Thyroid gland (tissue), 4 donors: Measurements from ENCODE around the gene FIP1L1. TPM values are rescaled to one million over a fixed set of nuclear protein-coding genes. Genes with fewer than 3 reads are reported as not detected.
"Not testable (repeated sequence)": the region's sequence is repeated elsewhere in the genome, so short reads cannot be mapped to it uniquely, and the experiment has no call there.

Experiments
- DNase-seq, 2 donors: peaks; one replicate each; pipeline ENCODE4 v3.0.0-alpha.2; 2019
- H3K27ac ChIP-seq, 3 donors: fragments of 200-600 bp; sonication (generic); 1 replicate in 2 of 3; 2 replicates in 1 of 3; pipeline ENCODE4 v1.5.1; 2016 to 2019; ENCODE audit warnings: mild to moderate bottlenecking in 1 of 3, moderate library complexity in 1 of 3
- H3K27me3 ChIP-seq: fragments of 200-600 bp; sonication (generic); one replicate; pipeline ENCODE4 v1.5.1; 2019
- H3K36me3 ChIP-seq, 2 donors: fragments of 200-600 bp; sonication (generic); one replicate each; pipeline ENCODE4 v1.5.1; 2016 to 2019
- H3K4me1 ChIP-seq, 2 donors: fragments of 200-600 bp; sonication (generic); one replicate each; pipeline ENCODE4 v1.5.1; 2017 to 2019
- H3K4me3 ChIP-seq, 3 donors: fragments of 200-600 bp; sonication (generic); replicated peaks in 1 of 3; 1 replicate in 2 of 3; 2 replicates in 1 of 3; pipeline ENCODE4 v1.5.1; 2016; ENCODE audit warnings: mild to moderate bottlenecking in 1 of 3
- H3K9me3 ChIP-seq: fragments of 200-600 bp; sonication (generic); one replicate; pipeline ENCODE4 v1.5.1; 2017
- POLR2A ChIP-seq, 2 donors: fragments of 450-650 bp; IDR thresholded peaks; one replicate each; pipeline ENCODE4 v1.6.1; 2017; ENCODE audit warnings: antibody characterized with exemption in 2 of 2, mild to moderate bottlenecking in 2 of 2, moderate library complexity in 1 of 2
- WGBS, 2 donors: methylation state at CpG; one replicate each; pipeline ENCODE4 v1.1.5; 2017; 5-methylcytosine and 5-hydroxymethylcytosine counted together
- intact Hi-C: fragments of 100-400 bp; cut with DNase I; formaldehyde crosslinking; loops from one replicate; pipeline ENCODE4 v1.15.1; 2023
- total RNA-seq, 4 donors: library from RNA; depleted of rRNA; stranded (reverse); fragments of >200 nt; gene quantifications; one replicate each; pipeline ENCODE4 v1.2.3, GENCODE V29; 2016
- TF ChIP-seq, protein P1 (sequence below), 6 experiments: fragments of 200-600 bp in 3 of 6; fragments of 450-650 bp in 3 of 6; sonication (generic) in 3 of 6; IDR thresholded peaks; one replicate each; pipeline ENCODE4 v1.5.1; 2016 to 2019; ENCODE audit warnings: antibody characterized with exemption in 6 of 6, mild to moderate bottlenecking in 2 of 6, inconsistent platforms in 1 of 6, moderate library complexity in 1 of 6

Gene FIP1L1
- total RNA-seq, 4 donors from 2014 or later: 55.4 to 66.1 (median 59.1) TPM

DNA sequence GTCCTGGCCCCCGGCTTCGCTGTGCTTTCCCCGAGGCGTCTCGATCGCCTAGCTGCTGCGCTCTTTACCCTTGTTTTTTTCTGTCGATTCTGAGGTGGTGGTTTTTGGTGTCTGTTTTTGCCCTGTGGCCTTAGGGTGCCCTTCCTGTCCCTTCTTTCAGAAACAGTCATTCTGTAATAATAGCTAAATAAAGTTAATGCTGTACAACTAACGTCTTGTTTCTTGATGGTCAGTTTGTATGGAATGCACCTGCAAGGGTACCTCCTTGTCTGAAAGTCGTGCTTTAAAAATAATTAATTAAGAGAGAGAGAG lies 686 bp downstream of the FIP1L1 start:
- no peak for TF ChIP-seq POLR2A (IDR thresholded peaks at IDR 0.05)
- TF ChIP-seq, protein P1, sequence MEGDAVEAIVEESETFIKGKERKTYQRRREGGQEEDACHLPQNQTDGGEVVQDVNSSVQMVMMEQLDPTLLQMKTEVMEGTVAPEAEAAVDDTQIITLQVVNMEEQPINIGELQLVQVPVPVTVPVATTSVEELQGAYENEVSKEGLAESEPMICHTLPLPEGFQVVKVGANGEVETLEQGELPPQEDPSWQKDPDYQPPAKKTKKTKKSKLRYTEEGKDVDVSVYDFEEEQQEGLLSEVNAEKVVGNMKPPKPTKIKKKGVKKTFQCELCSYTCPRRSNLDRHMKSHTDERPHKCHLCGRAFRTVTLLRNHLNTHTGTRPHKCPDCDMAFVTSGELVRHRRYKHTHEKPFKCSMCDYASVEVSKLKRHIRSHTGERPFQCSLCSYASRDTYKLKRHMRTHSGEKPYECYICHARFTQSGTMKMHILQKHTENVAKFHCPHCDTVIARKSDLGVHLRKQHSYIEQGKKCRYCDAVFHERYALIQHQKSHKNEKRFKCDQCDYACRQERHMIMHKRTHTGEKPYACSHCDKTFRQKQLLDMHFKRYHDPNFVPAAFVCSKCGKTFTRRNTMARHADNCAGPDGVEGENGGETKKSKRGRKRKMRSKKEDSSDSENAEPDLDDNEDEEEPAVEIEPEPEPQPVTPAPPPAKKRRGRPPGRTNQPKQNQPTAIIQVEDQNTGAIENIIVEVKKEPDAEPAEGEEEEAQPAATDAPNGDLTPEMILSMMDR (IDR thresholded peaks at IDR 0.05): no peak
- H3K36me3 ChIP-seq: peaks cover 0 to 6% of the 10 kb centered on the region in 2 donors
- H3K9me3 ChIP-seq: no peaks in the 10 kb centered on the region
- no peaks in the 10 kb centered on the region for H3K27me3 ChIP-seq
- DNase-seq: no peak
- peak overlapping the region; percentile 67 to 85 (median 75) for H3K27ac ChIP-seq
- H3K4me1 ChIP-seq: peaks cover 10 to 13% of the 10 kb centered on the region in 2 donors
- intact Hi-C loops: loop anchor here (10.0 kb wide), 1 partner anchor 1533 kb away; the partner anchor contains the start of gene DCUN1D4
- peak overlapping the region; percentile 67 to 84 (median 82) for H3K4me3 ChIP-seq
- 1 to 2% methylated on average over 10 of the region's 10 CpGs for WGBS, 2 donors

DNA sequence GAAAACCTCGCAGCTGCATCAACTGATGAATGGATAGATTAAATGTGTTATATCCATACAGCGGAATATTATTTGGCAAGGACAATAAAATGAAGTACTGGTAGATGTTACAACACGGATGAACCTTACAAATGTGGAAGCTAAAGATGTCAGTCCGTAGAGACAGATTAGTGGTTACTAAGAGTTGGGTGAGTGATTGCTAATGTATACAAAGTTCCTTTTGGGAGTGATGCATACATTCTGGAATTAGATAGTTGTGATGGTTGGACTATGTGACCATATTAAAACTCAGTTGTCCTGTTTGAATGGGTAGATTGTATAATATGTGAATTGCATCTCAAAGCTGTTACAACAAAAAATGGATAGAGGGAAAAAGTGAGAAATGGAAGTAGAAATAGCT lies 2.8 kb downstream of the FIP1L1 start:
- no peak overlapping the region for H3K27ac ChIP-seq
- no peak for TF ChIP-seq POLR2A (IDR thresholded peaks at IDR 0.05)
- TF ChIP-seq, protein P1 (IDR thresholded peaks at IDR 0.05): no peak
- peaks cover 10 to 13% of the 10 kb centered on the region in 2 donors for H3K4me1 ChIP-seq
- no peak for DNase-seq
- intact Hi-C loops: no loop called here
- WGBS, 2 donors: 94 to 95% methylated on average over 4 of the region's 4 CpGs
- H3K9me3 ChIP-seq: no peaks in the 10 kb centered on the region
- peaks cover 9 to 19% of the 10 kb centered on the region in 2 donors for H3K36me3 ChIP-seq
- no peaks in the 10 kb centered on the region for H3K27me3 ChIP-seq
- no peak overlapping the region for H3K4me3 ChIP-seq

DNA sequence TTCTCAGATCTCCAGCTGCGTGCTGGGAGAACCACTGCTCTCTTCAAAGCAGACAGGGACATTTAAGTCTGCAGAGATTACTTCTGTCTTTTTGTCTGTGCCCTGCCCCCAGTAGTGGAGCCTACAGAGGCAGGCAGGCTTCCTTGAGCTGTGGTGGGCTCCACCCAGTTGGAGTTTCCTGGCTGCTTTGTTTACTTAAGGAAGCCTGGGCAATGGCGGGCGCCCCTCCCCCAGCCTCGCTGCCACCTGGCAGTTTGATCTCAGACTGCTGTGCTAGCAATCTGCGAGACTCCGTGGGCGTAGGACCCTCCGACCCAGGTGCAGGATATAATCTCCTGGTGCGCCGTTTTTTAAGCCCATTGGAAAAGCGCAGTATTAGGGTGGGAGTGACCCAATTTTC lies 32.0 kb downstream of the FIP1L1 start:
- DNase-seq, H3K27me3 ChIP-seq, intact Hi-C loops, H3K9me3 ChIP-seq, H3K4me1 ChIP-seq, H3K27ac ChIP-seq, H3K36me3 ChIP-seq, H3K4me3 ChIP-seq: not testable (repeated sequence)
- 96 to 100% methylated on average over 10 to 11 of the region's 11 CpGs for WGBS, 2 donors

DNA sequence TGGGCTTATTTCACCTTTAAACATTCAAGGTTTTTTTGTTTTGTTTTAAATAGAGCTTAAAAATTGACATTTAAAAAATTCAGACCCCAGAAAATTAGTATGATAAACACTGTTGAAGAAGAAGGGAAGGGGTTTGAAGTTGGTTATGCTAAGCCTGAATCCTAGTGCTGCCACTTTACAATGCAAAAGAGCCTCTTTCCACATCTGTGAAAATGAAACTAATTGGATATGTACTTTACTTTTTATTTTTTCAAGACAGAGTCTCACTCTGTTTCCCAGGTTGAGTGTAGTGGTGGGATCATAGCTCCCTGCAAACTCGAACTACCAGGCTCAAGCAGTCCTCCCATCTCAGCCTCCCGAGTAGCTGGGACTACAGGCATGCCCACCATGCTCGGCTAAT lies 41.8 kb downstream of the FIP1L1 start:
- intact Hi-C loops: no loop called here
- Histone ChIP-seq H3K27ac (no peak overlapping the region), H3K27me3 (no peaks in the 10 kb centered on the region), H3K36me3 (no peaks in the 10 kb centered on the region), H3K4me3 (no peak overlapping the region), H3K4me1 (no peaks in the 10 kb centered on the region), H3K9me3 (no peaks in the 10 kb centered on the region)
- DNase-seq: no peak
- 94 to 98% methylated on average over 3 of the region's 3 CpGs for WGBS, 2 donors
- TF ChIP-seq, protein P1 (IDR thresholded peaks at IDR 0.05): no peak
- TF ChIP-seq POLR2A (IDR thresholded peaks at IDR 0.05): no peak

DNA sequence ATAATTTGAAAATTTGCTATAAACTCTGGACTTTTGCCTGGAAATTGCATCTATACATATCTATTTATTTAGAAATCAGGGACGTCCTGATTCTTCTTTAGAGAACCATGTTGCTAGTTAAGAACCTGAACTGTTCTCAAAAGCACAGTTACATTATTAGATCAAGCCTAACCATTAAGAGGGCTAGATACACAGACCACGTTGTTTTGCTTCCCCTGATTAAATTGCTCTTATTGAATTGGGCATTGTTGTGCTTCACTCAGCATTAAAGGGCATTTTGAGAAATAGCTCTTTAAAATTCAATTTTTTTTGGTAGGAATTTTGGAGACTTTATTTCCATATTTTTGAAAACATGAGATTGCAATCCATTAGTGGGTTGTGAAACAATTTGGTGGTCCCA lies 44.4 kb downstream of the FIP1L1 start:
- TF ChIP-seq POLR2A (IDR thresholded peaks at IDR 0.05): no peak
- TF ChIP-seq, protein P1 (IDR thresholded peaks at IDR 0.05): no peak
- Histone ChIP-seq H3K36me3 (no peaks in the 10 kb centered on the region), H3K9me3 (no peaks in the 10 kb centered on the region), H3K27me3 (no peaks in the 10 kb centered on the region), H3K27ac (no peak overlapping the region), H3K4me3 (no peak overlapping the region), H3K4me1 (no peaks in the 10 kb centered on the region)
- intact Hi-C loops: no loop called here
- WGBS, 2 donors: 92 to 96% methylated on average over 2 of the region's 2 CpGs
- no peak for DNase-seq

DNA sequence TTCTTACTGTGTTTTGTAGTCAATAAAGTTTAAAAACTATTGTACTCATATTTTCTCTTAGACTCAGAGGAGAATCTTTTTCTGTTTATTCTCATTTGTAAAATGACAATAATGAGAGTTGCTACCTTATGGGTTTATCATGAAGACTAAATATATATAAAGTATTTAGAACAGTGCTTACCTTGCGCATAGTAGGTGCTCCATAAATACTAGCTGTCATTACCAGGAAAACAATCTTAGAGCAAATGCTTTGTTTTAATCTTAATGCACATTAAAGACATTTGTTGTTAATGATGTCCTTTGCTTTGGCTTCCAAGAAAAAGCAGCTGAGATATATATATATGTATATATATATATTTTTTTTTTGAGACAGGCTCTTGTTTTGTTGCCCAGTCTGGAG lies 44.9 kb downstream of the FIP1L1 start:
- Histone ChIP-seq H3K27me3 (no peaks in the 10 kb centered on the region), H3K9me3 (no peaks in the 10 kb centered on the region), H3K4me1 (no peaks in the 10 kb centered on the region), H3K36me3 (no peaks in the 10 kb centered on the region), H3K4me3 (no peak overlapping the region), H3K27ac (no peak overlapping the region)
- DNase-seq: no peak
- intact Hi-C loops: no loop called here
- TF ChIP-seq, protein P1 (IDR thresholded peaks at IDR 0.05): no peak
- no peak for TF ChIP-seq POLR2A (IDR thresholded peaks at IDR 0.05)
- 95 to 98% methylated on average over 1 of the region's 1 CpG for WGBS, 2 donors
